ENCODE results near the gene POF1B. TPM values are rescaled to one million over a fixed set of nuclear protein-coding genes. Genes with fewer than 3 reads are reported as not detected.

POF1B gene
- total and polyA plus RNA-seq, 4 donors: 0.14 to 0.75 (median 0.19) TPM

- Histone ChIP-seq H3K4me3 (ENCODE audit: low read depth in 1 of 3, low read length in 3 of 3) (no peak overlapping the region), H3K27me3 (ENCODE audit: control insufficient read depth in 4 of 4, insufficient read depth in 4 of 4, low read length in 3 of 4) (no peaks in the 10 kb centered on the region), H3K4me1 (ENCODE audit: control insufficient read depth in 4 of 4, insufficient read depth in 4 of 4, low read length in 3 of 4) (no peaks in the 10 kb centered on the region), H3K27ac (ENCODE audit: low read depth in 1 of 2, low read length in 2 of 2) (no peak overlapping the region), H3K9me3 (ENCODE audit: control insufficient read depth in 4 of 4, low read length in 3 of 4) (no peaks in the 10 kb centered on the region), H3K9ac (ENCODE audit: low read depth in 1 of 2, low read length in 2 of 2) (no peak overlapping the region), H3K36me3 (ENCODE audit: control insufficient read depth in 4 of 4, insufficient read depth in 3 of 4, low read depth in 1 of 4, low read length in 3 of 4) (no peaks in the 10 kb centered on the region)
- TF ChIP-seq GABPA (IDR thresholded peaks at IDR 0.05 in 1 of 2, conservative IDR thresholded peaks at IDR 0.05 in 1 of 2): no peak
- no peak for TF ChIP-seq HNF4A (conservative IDR thresholded peaks at IDR 0.05)
- no peak for TF ChIP-seq MAX (IDR thresholded peaks at IDR 0.05)
- no peak for TF ChIP-seq TAF1 (conservative IDR thresholded peaks at IDR 0.05)
- TF ChIP-seq RAD21 (IDR thresholded peaks at IDR 0.05): no peak
- no peak for TF ChIP-seq ZBTB33 (IDR thresholded peaks at IDR 0.05)
- TF ChIP-seq CTCF (IDR thresholded peaks at IDR 0.05; ENCODE audit: low read depth, low read length, missing input control): no peak
- no peak for DNase-seq (ENCODE audit: low spot score)
- 86% methylated on average over 2 of the region's 2 CpGs for WGBS
Observed at GRCh38 chrX:85309717-85310116, 69.7 kb downstream of the POF1B start.

- no peaks in the 10 kb centered on the region for H3K27me3 ChIP-seq (ENCODE audit: control insufficient read depth in 4 of 4, insufficient read depth in 4 of 4, low read length in 3 of 4)
- H3K27ac ChIP-seq (ENCODE audit: low read depth in 1 of 2, low read length in 2 of 2): no peak overlapping the region
- no peaks in the 10 kb centered on the region for H3K4me1 ChIP-seq (ENCODE audit: control insufficient read depth in 4 of 4, insufficient read depth in 4 of 4, low read length in 3 of 4)
- H3K9me3 ChIP-seq (ENCODE audit: control insufficient read depth in 4 of 4, low read length in 3 of 4): no peaks in the 10 kb centered on the region
- no peak for TF ChIP-seq YY1 (IDR thresholded peaks at IDR 0.05)
- no peak for TF ChIP-seq RXRA (IDR thresholded peaks at IDR 0.05)
- TF ChIP-seq FOXA1 (IDR thresholded peaks at IDR 0.05): no peak
- no peak for TF ChIP-seq GABPA (IDR thresholded peaks at IDR 0.05 in 1 of 2, conservative IDR thresholded peaks at IDR 0.05 in 1 of 2)
- no peak for TF ChIP-seq JUND (IDR thresholded peaks at IDR 0.05)
- no peak for TF ChIP-seq MAX (IDR thresholded peaks at IDR 0.05)
- no peak for TF ChIP-seq HNF4G (IDR thresholded peaks at IDR 0.05)
- no peak for TF ChIP-seq ATF3 (IDR thresholded peaks at IDR 0.05)
- TF ChIP-seq RAD21 (IDR thresholded peaks at IDR 0.05): no peak
- TF ChIP-seq HNF4A (conservative IDR thresholded peaks at IDR 0.05): no peak
- TF ChIP-seq REST (IDR thresholded peaks at IDR 0.05): no peak
- no peak for TF ChIP-seq EGR1 (IDR thresholded peaks at IDR 0.05; ENCODE audit: low read depth in 2 of 2)
- TF ChIP-seq FOXA2 (IDR thresholded peaks at IDR 0.05): no peak
- TF ChIP-seq ZBTB33 (IDR thresholded peaks at IDR 0.05): no peak
- no peak for TF ChIP-seq TAF1 (conservative IDR thresholded peaks at IDR 0.05)
- TF ChIP-seq SP1 (IDR thresholded peaks at IDR 0.05): no peak
- no peak for TF ChIP-seq CTCF (IDR thresholded peaks at IDR 0.05; ENCODE audit: low read depth, low read length, missing input control)
- no peak for TF ChIP-seq NR2F2 (IDR thresholded peaks at IDR 0.05)
- WGBS: 87% methylated on average over 3 of the region's 3 CpGs
- H3K36me3 ChIP-seq (ENCODE audit: control insufficient read depth in 4 of 4, insufficient read depth in 3 of 4, low read depth in 1 of 4, low read length in 3 of 4): no peaks in the 10 kb centered on the region
- no peak overlapping the region for H3K9ac ChIP-seq (ENCODE audit: low read depth in 1 of 2, low read length in 2 of 2)
- H3K4me3 ChIP-seq (ENCODE audit: low read depth in 1 of 3, low read length in 3 of 3): no peak overlapping the region
- DNase-seq (ENCODE audit: low spot score): no peak
Observed at GRCh38 chrX:85303544-85303943, 75.9 kb downstream of the POF1B start.
